Stimulated activated CD4-positive, alpha-beta T cell treated with anti-CD3 and anti-CD28 coated beads, Interleukin-15, amount 100 ng/mL, for 48 hours (primary cell): Measurements from ENCODE around the gene CHL1.

Experiments
- DNase-seq, 2 donors: peaks; one replicate each; pipeline ENCODE4 v3.0.0-alpha.2; 2020; ENCODE audit warnings: low read depth in 2 of 2

The CHL1 gene

GRCh38 chr3:394775-395174 lies 198.2 kb downstream of the CHL1 start:
- DNase-seq, result no peak

GRCh38 chr3:396293-396692 lies 199.7 kb downstream of the CHL1 start:
- DNase-seq, result no peak

GRCh38 chr3:399647-400046 lies 203.1 kb downstream of the CHL1 start:
- no peak for DNase-seq

DNA sequence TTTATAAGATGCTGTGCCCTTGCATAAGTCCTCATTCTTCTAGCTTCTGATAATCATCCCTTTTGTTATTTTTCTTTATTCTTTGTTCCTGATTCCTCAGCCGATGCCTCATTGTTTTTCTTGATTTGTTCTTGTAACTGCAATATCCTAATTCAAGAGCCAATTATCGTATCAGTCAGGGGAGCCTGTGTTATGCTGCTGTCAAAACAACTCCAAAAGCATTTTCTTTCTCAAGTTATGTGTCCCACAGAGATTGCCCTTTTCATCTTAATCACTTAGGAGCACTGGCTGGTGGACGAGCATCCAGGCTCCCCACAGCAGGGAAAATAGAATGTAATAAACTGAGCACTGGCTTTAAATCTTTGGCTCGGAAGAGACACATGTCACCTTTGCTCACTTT lies 207.3 kb downstream of the CHL1 start:
- no peak for DNase-seq

GRCh38 chr3:409011-409410 lies 212.4 kb downstream of the CHL1 start:
- no peak for DNase-seq

DNA sequence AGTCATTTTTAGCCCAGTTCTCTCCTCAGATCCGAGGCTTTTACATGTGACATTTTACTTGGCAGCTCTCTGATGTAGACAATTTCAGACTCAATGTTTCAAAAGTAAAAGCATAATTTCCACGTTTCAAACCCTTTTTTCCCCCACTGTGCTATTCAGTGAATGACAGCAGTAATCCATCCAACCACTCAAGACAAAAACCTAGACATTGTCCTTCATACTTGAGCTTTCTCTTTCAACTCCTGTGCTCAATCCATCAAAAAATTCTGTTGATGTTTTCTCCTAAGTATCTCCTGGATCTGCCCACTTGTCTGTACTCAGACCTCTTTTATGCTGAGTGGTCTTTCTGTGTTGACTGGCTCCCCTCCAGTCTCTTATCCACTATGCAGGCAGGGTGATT lies 214.7 kb downstream of the CHL1 start:
- DNase-seq, result no peak

- DNase-seq, result no peak
Observed at GRCh38 chr3:414063-414462, 217.5 kb downstream of the CHL1 start.

DNA sequence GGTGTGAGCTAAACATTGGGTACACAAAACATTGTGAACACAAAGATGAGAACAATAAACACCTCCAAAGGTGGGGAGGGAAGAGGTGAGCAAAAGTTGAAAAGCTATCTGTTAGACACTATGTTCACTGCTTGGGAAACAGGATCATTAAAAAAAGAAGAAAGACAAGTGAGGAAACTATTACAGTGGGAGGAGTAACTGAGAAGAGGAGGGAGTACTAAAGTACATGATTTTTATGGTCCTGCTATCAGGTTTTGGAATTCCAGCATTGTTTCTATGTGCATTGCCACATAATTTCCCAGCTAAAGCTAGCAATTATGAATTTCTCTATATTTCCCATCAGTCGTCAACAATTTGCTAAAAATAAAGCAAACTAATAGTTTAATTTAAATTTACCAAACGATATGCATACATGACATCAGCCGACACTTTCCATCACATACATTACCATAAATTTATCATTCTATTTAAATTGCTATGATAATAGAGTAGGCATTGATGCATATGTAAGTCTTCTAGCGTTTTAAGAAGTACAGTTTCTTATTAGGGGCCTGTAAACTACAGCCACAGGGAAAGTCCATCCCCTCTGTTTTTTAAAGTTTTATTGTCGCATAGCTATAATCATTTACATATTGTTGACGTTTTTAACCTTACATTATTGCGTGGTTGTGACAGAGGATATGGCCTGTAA lies 221.8 kb downstream of the CHL1 start:
- DNase-seq, result no peak

DNA sequence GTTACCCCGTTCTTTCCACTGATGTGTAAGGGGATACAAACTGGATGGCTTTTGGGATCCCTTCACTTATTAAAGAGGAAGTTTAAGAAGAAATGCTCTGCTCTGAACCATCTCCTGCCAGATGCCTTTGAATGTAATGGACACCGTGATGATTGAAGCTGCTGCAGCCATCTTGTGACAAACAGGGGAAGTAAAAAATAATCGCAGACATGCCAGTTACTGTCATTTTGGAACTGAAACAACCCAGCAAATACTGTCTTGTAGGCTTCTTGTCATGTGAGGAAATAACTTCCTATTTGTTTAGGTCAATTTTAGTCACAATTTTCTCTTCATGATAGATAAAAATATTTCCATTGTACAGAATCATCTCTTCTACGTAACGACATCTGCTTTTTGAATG lies 224.0 kb downstream of the CHL1 start:
- DNase-seq, result no peak

GRCh38 chr3:425079-425478 lies 228.5 kb downstream of the CHL1 start:
- DNase-seq, result no peak

DNA sequence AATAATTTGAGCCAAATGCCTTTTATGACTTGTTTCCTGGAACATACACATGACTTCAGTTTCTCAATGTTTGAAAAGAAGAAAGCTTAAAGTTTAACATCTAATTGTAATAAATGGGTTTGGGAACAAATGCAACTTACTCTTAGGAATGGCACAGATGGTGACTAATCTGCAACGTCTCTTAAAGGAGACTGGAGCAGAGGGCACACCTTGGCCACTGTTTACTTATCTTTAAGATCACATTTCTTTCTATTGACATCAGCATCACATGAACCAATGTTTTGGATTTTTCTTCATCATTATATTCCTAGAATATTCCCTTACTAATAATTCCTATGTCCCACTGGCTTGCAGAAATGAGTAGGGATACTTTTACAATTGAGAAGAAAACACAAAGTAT lies 229.5 kb downstream of the CHL1 start:
- no peak for DNase-seq

DNA sequence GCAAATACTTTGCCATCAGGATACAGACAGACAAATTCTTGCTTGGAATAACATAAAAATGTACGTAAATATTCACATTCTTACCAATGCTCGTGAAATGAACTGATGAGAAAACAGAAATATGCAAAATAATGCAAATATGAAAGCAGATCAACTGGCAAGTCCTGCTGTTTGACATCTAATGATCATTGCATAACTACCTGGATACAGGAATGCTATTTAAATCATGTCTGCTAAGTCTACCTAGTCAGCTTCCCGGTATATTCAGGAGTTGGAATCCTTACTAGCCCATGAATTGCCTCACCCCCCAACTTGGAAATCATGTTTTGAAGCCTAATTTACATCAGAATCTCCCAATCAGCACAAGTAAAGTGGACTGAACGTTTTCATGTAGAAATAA lies 230.6 kb downstream of the CHL1 start:
- DNase-seq, result no peak

GRCh38 chr3:430186-430585 lies 233.6 kb downstream of the CHL1 start:
- DNase-seq, result no peak

DNA sequence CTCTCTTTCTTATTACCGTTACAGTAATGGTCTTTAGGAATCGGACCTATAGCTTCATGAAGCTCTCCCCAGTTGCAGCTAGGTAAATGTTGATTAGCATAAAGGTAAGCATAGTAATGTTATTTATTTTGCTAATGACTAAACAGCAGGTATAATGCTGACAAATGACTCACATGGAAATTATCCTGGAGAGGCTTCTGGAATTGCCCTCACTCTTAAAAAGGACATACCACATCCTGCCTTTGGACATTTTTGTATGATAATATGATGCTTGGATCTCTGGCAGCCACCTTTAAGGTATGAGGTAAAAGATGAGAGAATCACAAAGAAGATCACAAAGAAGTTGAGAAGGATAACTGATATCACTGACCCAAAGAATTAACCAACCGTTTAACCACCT lies 238.6 kb downstream of the CHL1 start:
- DNase-seq, result no peak

DNA sequence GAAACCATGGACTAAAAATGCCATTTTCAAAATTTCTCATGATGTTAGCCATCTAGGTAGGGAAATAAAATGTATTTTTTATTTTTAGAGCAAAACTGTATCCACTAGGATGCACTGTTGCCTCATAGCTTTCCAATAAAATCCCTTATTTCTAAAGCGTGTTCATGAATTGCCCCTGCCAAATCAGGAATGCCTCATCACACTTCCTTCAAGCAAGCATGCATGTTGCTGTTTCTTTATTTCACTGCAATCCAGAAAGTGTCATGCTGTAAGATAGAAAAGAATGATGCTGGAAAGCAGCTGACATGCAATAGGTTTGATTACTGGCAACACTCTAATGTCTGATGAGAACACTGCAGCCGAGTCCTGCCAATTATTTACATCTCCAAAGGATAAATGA lies 239.5 kb downstream of the CHL1 start:
- DNase-seq, result no peak

DNA sequence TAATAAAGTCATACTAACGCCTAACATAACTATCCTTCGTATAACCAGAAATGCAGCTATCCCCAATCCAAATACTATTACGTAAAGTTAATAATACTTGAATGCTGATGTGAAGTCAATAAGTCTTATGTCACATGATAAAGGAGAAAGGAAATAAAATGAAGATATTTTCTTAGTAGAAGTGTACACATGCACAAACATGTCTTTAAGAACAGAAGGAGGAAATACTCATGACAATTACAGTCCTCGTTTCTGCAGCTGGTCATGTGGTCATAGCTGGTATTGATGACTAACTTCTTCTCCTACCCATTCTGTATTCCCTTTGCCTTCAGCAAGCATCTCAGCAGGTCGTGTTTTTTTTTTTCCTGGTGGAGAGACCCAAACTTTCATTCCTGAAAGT lies 244.3 kb downstream of the CHL1 start:
- no peak for DNase-seq

GRCh38 chr3:445960-446359 lies 249.4 kb downstream of the CHL1 start:
- DNase-seq, result no peak

DNA sequence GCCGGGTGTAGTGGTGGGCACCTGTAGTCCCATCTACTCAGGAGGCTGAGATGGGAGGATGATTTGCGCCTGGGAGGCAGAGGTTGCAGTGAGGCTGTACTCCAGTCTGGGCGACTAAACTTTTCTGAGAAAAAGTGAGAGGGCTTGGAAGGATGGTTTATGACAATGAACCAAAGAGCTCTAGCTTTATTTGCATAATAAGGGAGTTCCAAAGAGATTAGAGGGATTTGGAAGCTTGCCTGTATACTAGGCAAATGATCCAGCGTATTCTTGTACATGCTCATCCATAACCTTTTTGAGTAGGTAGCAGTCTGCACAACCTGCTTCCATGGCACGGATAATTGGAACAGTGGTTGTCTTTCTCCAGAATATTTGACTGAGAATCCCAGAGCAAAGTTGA lies 251.1 kb downstream of the CHL1 start:
- no peak for DNase-seq

DNA sequence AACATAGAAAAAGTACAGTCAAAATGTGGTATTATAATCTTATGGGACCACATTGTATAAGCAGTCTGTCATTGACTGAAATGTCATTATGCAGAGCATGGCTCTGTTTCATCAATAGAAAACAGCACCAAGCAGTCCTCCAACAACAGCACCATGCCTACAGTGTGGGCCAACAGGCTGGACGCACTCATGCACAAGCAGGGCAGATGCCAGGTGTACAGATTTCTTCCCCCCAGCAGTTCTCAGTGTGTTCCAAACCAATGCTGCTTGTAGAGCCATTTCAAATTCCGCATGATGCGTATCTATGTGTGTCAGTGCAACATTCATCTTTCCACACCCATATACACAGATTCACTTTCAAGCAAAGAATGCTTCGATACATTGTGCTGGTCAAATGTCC lies 253.1 kb downstream of the CHL1 start:
- DNase-seq, result no peak

GRCh38 chr3:452221-452620 lies 255.7 kb downstream of the CHL1 start:
- DNase-seq, result no peak

DNA sequence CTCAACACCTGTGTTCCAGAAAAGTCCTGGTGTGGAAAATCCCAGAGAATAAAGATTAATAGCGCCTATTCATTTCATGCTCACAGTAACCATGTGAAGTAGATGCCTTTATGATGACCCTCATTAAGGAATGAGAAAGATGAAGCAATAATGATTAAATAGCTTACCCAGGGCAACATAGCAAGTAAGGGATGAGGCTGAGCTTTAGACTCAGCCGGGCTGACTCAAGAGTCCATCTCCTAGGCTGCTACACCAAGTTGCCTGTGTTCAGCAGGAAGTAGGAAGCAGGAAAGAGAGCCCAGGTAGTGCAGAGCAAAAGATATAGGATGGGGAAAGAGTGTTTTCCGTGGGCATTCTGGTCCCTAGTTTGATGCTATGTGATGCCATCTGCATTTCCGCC lies 256.5 kb downstream of the CHL1 start:
- DNase-seq, result no peak

GRCh38 chr3:454986-455385 lies 258.4 kb downstream of the CHL1 start:
- no peak for DNase-seq

DNA sequence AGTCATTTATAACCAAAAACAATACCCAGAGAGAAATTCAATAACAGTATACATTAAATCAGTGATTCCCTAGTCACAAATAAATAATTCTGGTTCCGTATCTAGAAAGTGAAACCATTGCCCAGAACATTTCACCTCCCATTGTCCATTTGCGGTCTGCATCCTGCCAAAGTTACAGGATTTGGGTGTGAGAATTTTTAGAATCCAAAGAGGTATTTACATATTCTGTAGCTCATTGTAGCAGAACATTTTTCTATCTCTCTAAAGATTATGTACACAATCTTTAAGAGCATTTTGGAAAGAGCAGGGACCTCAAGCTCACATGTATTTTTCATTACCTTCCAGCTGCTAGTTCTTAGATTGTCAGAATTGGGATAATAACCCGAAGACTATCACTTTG lies 261.6 kb downstream of the CHL1 start:
- DNase-seq, result no peak

DNA sequence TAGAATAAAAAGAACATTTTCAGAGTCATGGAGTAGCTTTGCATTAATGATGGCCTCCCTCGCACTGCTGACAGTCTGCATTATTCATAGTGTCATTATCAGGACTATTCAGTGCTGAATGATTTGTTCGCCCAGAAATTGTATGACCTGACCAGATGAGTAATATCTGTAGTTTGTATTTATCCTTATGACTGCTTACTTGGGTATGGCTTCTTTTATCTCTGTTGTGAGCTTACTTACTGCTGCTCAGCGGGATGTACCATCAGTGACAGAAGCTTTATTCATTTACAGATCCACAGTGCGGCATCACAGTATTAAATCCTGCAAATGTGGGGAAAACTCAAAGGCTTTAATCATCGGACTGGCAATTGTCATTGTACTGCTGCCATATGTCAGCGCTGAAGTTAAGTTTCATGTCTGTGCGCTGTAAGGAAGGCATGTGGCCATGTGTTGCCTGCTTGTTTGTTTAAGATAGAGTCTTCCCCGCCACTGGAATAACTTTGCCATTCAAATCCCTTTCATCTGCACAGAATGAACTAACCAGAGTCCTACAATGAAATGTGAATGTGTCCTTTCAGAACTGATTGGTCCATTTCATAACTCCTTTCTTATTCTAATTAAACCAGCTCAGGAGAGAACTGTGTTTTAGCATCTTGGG lies 262.2 kb downstream of the CHL1 start:
- DNase-seq, result no peak
